HepG2 (cell line): ENCODE measurements around the gene ZC3H18. TPM values are rescaled to one million over a fixed set of nuclear protein-coding genes. Genes with fewer than 3 reads are reported as not detected.
A peak's percentile ranks its signal among the peaks of the same experiment; 100 is the strongest.

Experiments
- AGO1 ChIP-seq: fragments of 200-400 bp; formaldehyde crosslinking; IDR thresholded peaks from 2 replicates; pipeline ENCODE4 v1.6.1; 2017; ENCODE audit warnings: mild to moderate bottlenecking, low read depth, low read length, moderate library complexity; ENCODE audit not compliant: poor library complexity, severe bottlenecking
- CBX1 ChIP-seq: IDR thresholded peaks from one replicate; pipeline ENCODE4 v1.6.1; 2016; ENCODE audit warnings: antibody characterized with exemption, low read depth
- CBX5 ChIP-seq: sonication (generic); formaldehyde crosslinking; IDR thresholded peaks from 2 replicates; pipeline ENCODE4 v1.4.0; 2020; ENCODE audit warnings: missing genetic modification reagents, borderline replicate concordance
- GMEB2 ChIP-seq: IDR thresholded peaks from 2 replicates; pipeline ENCODE4 v1.6.1; 2016; ENCODE audit warnings: missing biosample characterization, missing genetic modification reagents, low read depth
- GRHL1 ChIP-seq: sonication (generic); formaldehyde crosslinking; conservative IDR thresholded peaks from 2 replicates; pipeline ENCODE4 v1.8.0; 2022; ENCODE audit warnings: missing genetic modification reagents
- IRF9 ChIP-seq: sonication (generic); formaldehyde crosslinking; IDR thresholded peaks from 2 replicates; pipeline ENCODE4 v1.8.0; 2022; ENCODE audit warnings: missing genetic modification reagents, mild to moderate bottlenecking, borderline replicate concordance
- KMT2B ChIP-seq: IDR thresholded peaks from 2 replicates; pipeline ENCODE4 v1.6.1; 2016; ENCODE audit warnings: missing genetic modification reagents, missing compliant biosample characterization
- MAF1 ChIP-seq: sonication (generic); formaldehyde crosslinking; IDR thresholded peaks from 2 replicates; pipeline ENCODE4 v1.5.0; 2020; ENCODE audit warnings: missing genetic modification reagents, borderline replicate concordance
- MBNL3 ChIP-seq: fragments of 250-450 bp; sonication (Bioruptor Pico); conservative IDR thresholded peaks from 2 replicates; pipeline ENCODE4 v1.8.0; 2022; ENCODE audit warnings: mild to moderate bottlenecking, inconsistent platforms
- MEIS2 ChIP-seq: sonication (generic); formaldehyde crosslinking; IDR thresholded peaks from 2 replicates; pipeline ENCODE4 v1.9.0; 2021; ENCODE audit warnings: mild to moderate bottlenecking, missing genetic modification reagents
- MTF2 ChIP-seq: sonication (generic); formaldehyde crosslinking; IDR thresholded peaks from 2 replicates; pipeline ENCODE4 v1.5.0; 2020; ENCODE audit warnings: missing genetic modification reagents, borderline replicate concordance
- RORA ChIP-seq: sonication (generic); formaldehyde crosslinking; IDR thresholded peaks from 2 replicates; pipeline ENCODE4 v1.5.0; 2020; ENCODE audit warnings: mild to moderate bottlenecking, missing genetic modification reagents, moderate library complexity
- SUZ12 ChIP-seq: fragments of 150-350 bp; IDR thresholded peaks from 2 replicates; pipeline ENCODE4 v1.6.1; 2014; ENCODE audit warnings: low read depth, low read length
- TP53 ChIP-seq: sonication (generic); formaldehyde crosslinking; conservative IDR thresholded peaks from 2 replicates; pipeline ENCODE4 v1.4.0; 2020; ENCODE audit warnings: missing genetic modification reagents
- ZBED4 ChIP-seq: sonication (generic); formaldehyde crosslinking; IDR thresholded peaks from 2 replicates; pipeline ENCODE4 v1.4.0; 2020; ENCODE audit warnings: missing genetic modification reagents, borderline replicate concordance
- ZKSCAN8 ChIP-seq: IDR thresholded peaks from 2 replicates; pipeline ENCODE4 v1.6.1; 2016; ENCODE audit warnings: borderline replicate concordance, missing genetic modification reagents, missing compliant biosample characterization
- ZNF337 ChIP-seq: sonication (generic); formaldehyde crosslinking; IDR thresholded peaks from 2 replicates; pipeline ENCODE4 v1.5.1; 2020; ENCODE audit warnings: missing genetic modification reagents, low read depth, mild to moderate bottlenecking, borderline replicate concordance
- ZNF362 ChIP-seq: sonication (generic); formaldehyde crosslinking; IDR thresholded peaks from 2 replicates; pipeline ENCODE4 v1.4.0; 2020; ENCODE audit warnings: missing genetic modification reagents, mild to moderate bottlenecking, borderline replicate concordance
- ZNF782 ChIP-seq: sonication (generic); formaldehyde crosslinking; IDR thresholded peaks from 2 replicates; pipeline ENCODE4 v1.4.0; 2020; ENCODE audit warnings: missing genetic modification reagents, mild to moderate bottlenecking, borderline replicate concordance
- polyA plus RNA-seq, 8 experiments: library from polyadenylated mRNA; depleted of rRNA in 3 of 8; stranded (reverse) in 7 of 8; unstranded in 1 of 8; fragments of >200 nt; fragmentation: Illumina TruSeq in 4 of 8; extraction: Trizol in 4 of 8; gene quantifications; 2 replicates each; pipeline versions ENCODE4 v1.2.1 to v1.2.3, GENCODE V29; 2011 to 2016; ENCODE audit warnings: low read depth in 4 of 8, missing spikeins in 1 of 8, mixed read lengths in 1 of 8; ENCODE audit not compliant: insufficient read depth in 1 of 8
- total RNA-seq, 5 experiments: library from RNA; depleted of rRNA; stranded (reverse); fragments of >200 nt; fragmentation: Illumina TruSeq; extraction: Trizol; gene quantifications; 2 replicates each; pipeline ENCODE4 v1.2.3, GENCODE V29; 2016; ENCODE audit warnings: low read depth in 1 of 5

ZC3H18 gene
- total and polyA plus RNA-seq, 2 of the 13 experiments (the other 11 are each of a cell fraction or from before 2014, with no cell fraction given): 11.2 to 27.4 TPM

GRCh38 chr16:88650749-88651275 is 80.6 kb downstream of the ZC3H18 start, which contains the start of gene CYBA (continued):
- TF ChIP-seq GMEB2: no peak
- TF ChIP-seq ZBED4 (CRISPR knock-in tag): no peak; the same call in 1 of the 2 replicates
- no peak for TF ChIP-seq RORA (CRISPR knock-in tag)
- TF ChIP-seq CBX1: no peak
- 0 out of 2 replicates have a peak, but pooled peaks have one; percentile 6 for TF ChIP-seq ZNF362
- no peak for TF ChIP-seq TP53 (CRISPR knock-in tag)
- TF ChIP-seq MEIS2 (CRISPR knock-in tag): peak; percentile 52
- TF ChIP-seq CBX5 (CRISPR knock-in tag): peak; percentile 9; the same call in 1 of the 2 replicates
- peak; percentile 72; the same call in 1 of the 2 replicates for TF ChIP-seq MTF2 (CRISPR knock-in tag)
- TF ChIP-seq ZNF337 (CRISPR knock-in tag): no peak
- no peak for TF ChIP-seq MBNL3 (CRISPR knock-in tag)
- 0 out of 2 replicates have a peak, but pooled peaks have one; percentile 1 for TF ChIP-seq KMT2B (CRISPR knock-in tag)
- TF ChIP-seq IRF9 (CRISPR knock-in tag): no peak
- TF ChIP-seq GRHL1 (CRISPR knock-in tag): no peak
- TF ChIP-seq ZKSCAN8: no peak
- no peak; the same call in 1 of the 2 replicates for TF ChIP-seq ZNF782
- no peak for TF ChIP-seq SUZ12
- TF ChIP-seq AGO1: peak; percentile 97
- TF ChIP-seq MAF1 (CRISPR knock-in tag): peak; percentile 88; the same call in 1 of the 2 replicates
